K562 (cell line): ENCODE data around the gene LMBR1.
"Not testable (repeated sequence)": the region's sequence is repeated elsewhere in the genome, so short reads cannot be mapped to it uniquely, and the experiment has no call there.

Experiments used
- CREB1 ChIP-seq, 2 experiments: sonication (generic) in 1 of 2; formaldehyde crosslinking in 1 of 2; IDR thresholded peaks; 2 replicates each; pipeline versions ENCODE4 v1.6.1 to v1.8.0; 2012 to 2022; ENCODE audit warnings: inconsistent platforms in 1 of 2, mild to moderate bottlenecking in 1 of 2, missing genetic modification reagents in 1 of 2, moderate library complexity in 1 of 2
- NR3C1 ChIP-seq: sonication (generic); formaldehyde crosslinking; IDR thresholded peaks from 2 replicates; pipeline ENCODE4 v1.8.1; 2022; ENCODE audit warnings: missing genetic modification reagents
- SIN3A ChIP-seq, 2 experiments: fragments of 150-350 bp in 1 of 2; IDR thresholded peaks; 2 replicates each; pipeline ENCODE4 v1.6.1; 2011 to 2016; ENCODE audit warnings: borderline replicate concordance in 2 of 2, low read depth in 2 of 2, low read length in 2 of 2, mild to moderate bottlenecking in 2 of 2, moderate library complexity in 2 of 2; ENCODE audit not compliant: control insufficient read depth in 1 of 2
- ZNF232 ChIP-seq: sonication (generic); formaldehyde crosslinking; IDR thresholded peaks from 2 replicates; pipeline ENCODE4 v1.8.0; 2022; ENCODE audit warnings: mild to moderate bottlenecking, missing genetic modification reagents

DNA sequence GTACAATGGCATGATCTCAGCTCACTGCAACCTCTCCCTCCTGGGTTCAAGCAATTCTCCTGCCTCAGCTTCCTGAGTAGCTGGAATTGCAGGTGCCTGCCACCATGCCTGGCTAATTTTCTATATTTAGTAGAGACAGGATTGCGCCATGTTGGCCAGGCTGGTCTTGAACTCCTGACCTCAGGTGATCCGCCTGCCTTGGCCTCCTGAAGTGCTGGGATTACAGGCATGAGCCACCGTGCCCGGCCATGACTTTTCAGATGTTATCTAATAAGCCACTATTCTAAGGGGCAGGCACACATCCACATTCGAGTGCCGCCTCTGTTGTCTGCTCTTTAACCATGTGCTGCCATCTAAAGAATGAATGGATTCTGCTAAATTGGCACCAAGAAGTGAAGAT lies 29.3 kb upstream of the LMBR1 start:
- TF ChIP-seq NR3C1 (CRISPR knock-in tag); SIN3A (IDR thresholded peaks at IDR 0.05; ENCODE audit: borderline replicate concordance in 2 of 2, control insufficient read depth in 1 of 2, low read depth in 2 of 2, low read length in 2 of 2); CREB1 (IDR thresholded peaks at IDR 0.05); CREB1 (CRISPR knock-in tag; IDR thresholded peaks at IDR 0.05); ZNF232 (CRISPR knock-in tag): not testable (repeated sequence)
